GM21786 (cell line): ENCODE data around the gene RPS13.
"Not testable (repeated sequence)": the region's sequence is repeated elsewhere in the genome, so short reads cannot be mapped to it uniquely, and the experiment has no call there.

Experiments
- ATAC-seq: cut with Tn5 transposase; IDR thresholded peaks from one replicate; pipeline ENCODE4 v1.9.1; 2021; ENCODE audit not compliant: unreplicated experiment

The RPS13 gene

GRCh38 chr11:17036666-17037658, 40.5 kb downstream of the RPS13 start:
- ATAC-seq: no peak

DNA sequence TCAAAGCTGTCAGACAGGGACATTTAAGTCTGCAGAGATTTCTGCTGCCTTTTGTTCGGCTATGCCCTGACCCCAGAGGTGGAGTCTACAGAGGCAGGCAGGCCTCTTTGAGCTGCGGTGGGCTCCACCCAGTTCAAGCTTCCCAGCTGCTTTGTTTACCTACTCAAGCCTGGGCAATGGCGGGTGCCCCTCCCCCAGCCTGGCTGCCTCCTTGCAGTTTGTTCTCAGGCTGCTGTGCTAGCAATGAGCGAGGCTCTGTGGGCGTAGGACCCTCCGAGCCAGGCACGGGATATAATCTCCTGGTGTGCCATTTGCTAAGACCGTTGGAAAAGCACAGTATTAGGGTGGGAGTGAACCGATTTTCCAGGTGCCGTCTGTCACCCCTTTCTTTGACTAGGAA, 43.4 kb downstream of the RPS13 start:
- ATAC-seq: not testable (repeated sequence)

DNA sequence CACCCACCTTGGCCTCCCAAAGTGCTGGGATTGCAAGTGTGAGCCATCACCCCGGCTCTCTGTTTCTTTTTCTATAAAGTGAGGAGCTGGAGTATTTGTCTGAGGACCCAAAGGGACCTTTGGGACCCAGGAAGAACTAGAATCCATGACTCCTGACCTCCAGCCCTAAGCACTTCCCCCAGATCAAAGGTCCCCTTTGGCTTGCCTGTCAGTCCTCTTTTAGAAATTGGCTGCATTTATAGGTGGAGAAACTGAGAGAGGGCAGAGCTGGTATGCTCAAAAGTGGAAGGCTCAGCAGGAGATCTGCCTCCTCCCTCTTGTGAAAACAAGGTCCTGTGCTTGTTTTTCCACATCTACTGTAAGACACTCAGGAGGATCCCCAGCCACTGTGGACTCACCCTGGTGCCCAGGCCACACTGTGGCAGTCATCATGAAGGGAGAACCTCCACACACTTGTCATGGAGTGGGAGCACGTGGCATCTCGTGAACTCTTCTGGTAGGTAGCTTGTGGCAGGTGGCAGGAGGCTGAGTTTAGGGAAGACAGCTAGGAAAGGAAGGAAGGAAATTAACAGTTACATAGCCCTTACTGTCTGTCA, 50.9 kb downstream of the RPS13 start:
- no peak for ATAC-seq

DNA sequence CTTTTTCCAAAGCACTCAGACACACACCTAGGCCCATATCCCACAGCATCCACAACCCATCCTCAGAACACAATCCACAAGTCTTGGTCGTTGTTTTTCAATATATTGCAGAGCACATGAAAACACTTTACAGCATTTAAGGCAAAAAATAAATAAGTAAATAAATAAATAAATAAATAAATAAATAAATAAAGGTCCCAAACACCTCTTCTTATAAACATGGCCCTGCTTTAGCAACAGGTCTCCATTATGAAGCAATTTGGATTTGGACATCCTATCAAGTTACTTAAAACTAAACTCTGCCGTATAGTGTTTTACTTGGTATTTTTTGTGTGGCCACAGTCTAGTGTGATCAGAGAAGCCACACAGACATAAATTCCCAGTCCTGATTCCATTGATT, 52.5 kb downstream of the RPS13 start:
- ATAC-seq: no peak
